Neural progenitor cell (in vitro differentiated cells): Measurements from ENCODE around the gene NRF1. TPM values are rescaled to one million over a fixed set of nuclear protein-coding genes. Genes with fewer than 3 reads are reported as not detected.
A peak's percentile ranks its signal among the peaks of the same experiment; 100 is the strongest.
"Not testable (repeated sequence)": the region's sequence is repeated elsewhere in the genome, so short reads cannot be mapped to it uniquely, and the experiment has no call there.

ENCODE experiments used
- DNase-seq: peaks from one replicate; pipeline ENCODE4 v3.0.0-alpha.2; 2016; ENCODE audit warnings: low spot score
- H2AFZ ChIP-seq: fragments of 200-600 bp; sonication (generic); replicated peaks from 2 replicates; pipeline ENCODE4 v1.6.1; 2016; ENCODE audit warnings: antibody characterized with exemption
- H3F3A ChIP-seq: fragments of 200-600 bp; sonication (generic); 2 replicates; pipeline ENCODE4 v1.6.1; 2016; ENCODE audit warnings: antibody characterized with exemption, low read depth
- H3K27ac ChIP-seq: fragments of 200-600 bp; sonication (generic); 2 replicates; pipeline ENCODE4 v1.5.1; 2016; ENCODE audit warnings: mild to moderate bottlenecking
- H3K27me3 ChIP-seq: fragments of 200-600 bp; sonication (generic); 2 replicates; pipeline ENCODE4 v1.6.1; 2016; ENCODE audit warnings: mild to moderate bottlenecking, moderate library complexity
- H3K36me3 ChIP-seq: fragments of 200-600 bp; sonication (generic); 2 replicates; pipeline ENCODE4 v1.5.1; 2016
- H3K4me1 ChIP-seq: fragments of 200-600 bp; sonication (generic); 2 replicates; pipeline ENCODE4 v1.6.1; 2016; ENCODE audit warnings: mixed run types
- H3K4me2 ChIP-seq: fragments of 200-600 bp; sonication (generic); 2 replicates; pipeline ENCODE4 v1.6.1; 2016
- H3K4me3 ChIP-seq: fragments of 200-600 bp; sonication (generic); 2 replicates; pipeline ENCODE4 v1.5.1; 2016
- H3K79me2 ChIP-seq: fragments of 200-600 bp; sonication (generic); 2 replicates; pipeline ENCODE4 v1.6.1; 2016; ENCODE audit warnings: low read depth
- H3K9ac ChIP-seq: fragments of 200-600 bp; sonication (generic); 2 replicates; pipeline ENCODE4 v1.6.1; 2016
- H3K9me3 ChIP-seq: fragments of 200-600 bp; sonication (generic); 2 replicates; pipeline ENCODE4 v1.5.1; 2016; ENCODE audit warnings: low read depth
- H4K20me1 ChIP-seq: fragments of 200-600 bp; sonication (generic); 2 replicates; pipeline ENCODE4 v1.6.1; 2016; ENCODE audit warnings: low read depth
- H3K27ac Mint-ChIP-seq: 3 replicates; pipeline ENCODE4 v1.8.0; 2021; ENCODE audit warnings: mixed read lengths
- H3K27me3 Mint-ChIP-seq: 2 replicates; pipeline ENCODE4 v1.8.0; 2022; ENCODE audit warnings: low read depth, mild to moderate bottlenecking, inconsistent platforms, moderate library complexity, mixed read lengths; ENCODE audit not compliant: insufficient read depth
- H3K36me3 Mint-ChIP-seq: 3 replicates; pipeline ENCODE4 v1.8.0; 2021; ENCODE audit warnings: mixed read lengths
- H3K4me1 Mint-ChIP-seq: 3 replicates; pipeline ENCODE4 v1.8.0; 2021; ENCODE audit warnings: mixed read lengths
- H3K4me3 Mint-ChIP-seq: 3 replicates; pipeline ENCODE4 v1.8.0; 2021; ENCODE audit warnings: mild to moderate bottlenecking, moderate library complexity, mixed read lengths
- H3K9me3 Mint-ChIP-seq: 3 replicates; pipeline ENCODE4 v1.8.0; 2020; ENCODE audit warnings: mixed read lengths
- CTCF ChIP-seq: fragments of 200-600 bp; sonication (generic); IDR thresholded peaks from 2 replicates; pipeline ENCODE4 v1.5.1; 2017; ENCODE audit warnings: antibody characterized with exemption, mild to moderate bottlenecking
- EZH2 ChIP-seq: fragments of 200-600 bp; sonication (generic); IDR thresholded peaks from 2 replicates; pipeline ENCODE4 v1.6.1; 2017; ENCODE audit warnings: antibody characterized with exemption, mild to moderate bottlenecking, moderate library complexity
- EZH2phosphoT487 ChIP-seq: fragments of 200-600 bp; sonication (generic); IDR thresholded peaks from 2 replicates; pipeline ENCODE4 v1.6.1; 2017; ENCODE audit warnings: antibody characterized with exemption
- total RNA-seq: library from RNA; depleted of rRNA; stranded (reverse); fragments of >200 nt; gene quantifications from 2 replicates; pipeline ENCODE4 v1.2.3, GENCODE V29; 2015; ENCODE audit warnings: low replicate concordance

The NRF1 gene
- 22.9 and 24.3 TPM in 2 replicates for total RNA-seq

DNA sequence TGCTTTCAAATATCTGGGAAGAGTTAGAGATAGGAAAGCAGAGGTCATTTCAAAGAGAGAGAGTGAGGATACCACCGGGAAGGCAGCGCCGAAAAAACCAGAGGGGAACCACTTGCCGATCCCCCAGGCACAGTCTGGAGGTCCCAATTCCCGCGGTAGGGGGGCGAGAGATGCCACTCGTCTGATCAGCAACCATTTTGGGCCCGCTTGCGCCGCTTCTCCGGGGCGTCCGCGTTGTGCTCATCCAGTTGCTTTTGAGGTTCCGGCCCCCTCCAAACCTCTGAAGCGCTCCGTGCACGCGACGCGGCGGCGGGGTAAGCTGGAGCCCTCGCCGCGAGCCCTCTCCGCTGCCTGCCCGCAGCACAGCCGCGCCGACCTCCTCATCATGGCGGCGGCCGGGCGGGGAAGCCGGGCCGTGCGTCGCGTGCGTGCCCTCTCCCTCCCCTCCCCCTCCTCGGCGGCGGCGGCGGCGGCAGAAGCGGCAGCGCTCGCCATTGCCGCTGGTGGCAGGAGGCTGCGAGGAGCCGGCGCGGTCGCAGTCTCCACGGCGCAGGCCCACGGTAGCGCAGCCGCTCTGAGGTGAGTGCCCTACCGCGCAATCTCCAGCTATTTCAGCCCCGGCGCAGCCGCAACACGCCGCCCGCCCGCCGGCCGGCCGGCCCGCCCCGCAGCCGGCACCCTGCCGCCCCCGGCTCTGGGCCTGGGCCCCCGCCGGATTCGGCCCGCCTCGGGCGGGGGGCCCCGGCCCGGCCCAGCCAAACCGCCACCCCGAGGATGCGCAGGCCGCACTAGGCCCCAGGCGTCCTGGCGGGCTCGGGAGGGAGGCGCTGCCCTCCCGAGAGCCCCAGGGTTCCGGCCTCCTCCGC is at the start of gene NRF1:
NRF1 (plus strand) TSS at position 475 of the 866 bp plus-strand sequence. CDS start 45,632 bp downstream, outside the sequence.
- Mint-ChIP-seq H3K4me3 (peak within 1 kb of the TSS; percentile 99), H3K9me3 (no peaks in the 10 kb centered on the region), H3K4me1 (peaks cover 39% of the 10 kb centered on the region), H3K27me3 (peaks cover 8% of the 10 kb centered on the region), H3K36me3 (peaks cover 30% of the 10 kb centered on the region), H3K27ac (peak within 1 kb of the TSS; percentile 99)
- Histone ChIP-seq H2AFZ (peak within 1 kb of the TSS; percentile 92), H3K9me3 (no peaks in the 10 kb centered on the region), H3K27ac (peak within 1 kb of the TSS; percentile 98), H3K4me2 (peak within 1 kb of the TSS; percentile 87), H3K4me1 (peaks cover 18% of the 10 kb centered on the region), H3K9ac (peak within 1 kb of the TSS; percentile 95), H3K27me3 (no peaks in the 10 kb centered on the region), H3K79me2 (peaks cover 75% of the 10 kb centered on the region), H3K36me3 (no peaks in the 10 kb centered on the region), H3F3A (peaks cover 7% of the 10 kb centered on the region), H3K4me3 (peak within 1 kb of the TSS; percentile 98), H4K20me1 (peaks cover 55% of the 10 kb centered on the region)
- TF ChIP-seq CTCF (no peak), EZH2 (no peak), EZH2phosphoT487 (no peak)
- DNase-seq = peak; percentile 96

GRCh38 chr7:129566323-129566722 is 45.2 kb upstream of the NRF1 start:
- H3K27ac ChIP-seq, H3K27me3 ChIP-seq, H3K4me3 ChIP-seq, H4K20me1 ChIP-seq, H3K4me3 Mint-ChIP-seq, H3K9ac ChIP-seq, H3K4me2 ChIP-seq, H3K4me1 ChIP-seq, H3K27ac Mint-ChIP-seq, H3K79me2 ChIP-seq, H3K9me3 ChIP-seq, H2AFZ ChIP-seq, H3F3A ChIP-seq, H3K36me3 ChIP-seq, H3K36me3 Mint-ChIP-seq, H3K27me3 Mint-ChIP-seq, DNase-seq, H3K4me1 Mint-ChIP-seq: not testable (repeated sequence)
- peaks cover 14% of the 10 kb centered on the region for H3K9me3 Mint-ChIP-seq

DNA sequence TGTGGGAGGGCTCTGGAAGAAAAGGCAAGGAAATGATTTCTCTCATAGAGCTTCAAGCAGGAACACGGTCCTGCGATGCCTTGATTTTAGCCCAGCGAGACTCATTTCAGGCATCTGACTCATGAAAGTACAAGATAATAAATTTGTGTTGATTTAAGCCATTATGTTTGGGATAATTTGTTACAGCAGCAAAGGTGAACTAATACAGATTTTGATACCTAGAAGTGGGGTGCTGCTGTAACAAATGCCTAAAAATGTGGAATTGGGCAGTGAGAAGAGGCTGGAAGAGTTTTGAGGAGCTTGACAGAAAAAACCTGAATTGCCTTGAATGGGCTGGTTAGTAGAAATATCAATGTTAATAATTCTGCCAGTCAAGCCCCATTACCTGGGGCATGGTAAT is 44.1 kb upstream of the NRF1 start:
- H3K79me2 ChIP-seq = no peaks in the 10 kb centered on the region
- no peak overlapping the region for H3K4me2 ChIP-seq
- Mint-ChIP-seq H3K9me3 (peaks cover 14% of the 10 kb centered on the region), H3K27ac (no peak overlapping the region), H3K4me1 (no peaks in the 10 kb centered on the region), H3K27me3 (no peaks in the 10 kb centered on the region), H3K36me3 (no peaks in the 10 kb centered on the region), H3K4me3 (no peak overlapping the region)
- DNase-seq = no peak
- TF ChIP-seq CTCF (no peak), EZH2phosphoT487 (no peak), EZH2 (no peak)
- no peaks in the 10 kb centered on the region for H3K4me1 ChIP-seq
- H2AFZ ChIP-seq = no peak overlapping the region
- H3K4me3 ChIP-seq = no peak overlapping the region
- H3F3A ChIP-seq = no peaks in the 10 kb centered on the region
- no peak overlapping the region for H3K9ac ChIP-seq
- no peak overlapping the region for H3K27ac ChIP-seq
- no peaks in the 10 kb centered on the region for H3K27me3 ChIP-seq
- H4K20me1 ChIP-seq = no peaks in the 10 kb centered on the region
- H3K9me3 ChIP-seq = no peaks in the 10 kb centered on the region
- no peaks in the 10 kb centered on the region for H3K36me3 ChIP-seq

- no peak for TF ChIP-seq CTCF
- no peak for TF ChIP-seq EZH2
- TF ChIP-seq EZH2phosphoT487 = no peak
- no peaks in the 10 kb centered on the region for H3F3A ChIP-seq
- no peaks in the 10 kb centered on the region for H3K4me1 ChIP-seq
- no peaks in the 10 kb centered on the region for H4K20me1 ChIP-seq
- no peak overlapping the region for H3K4me2 ChIP-seq
- Mint-ChIP-seq H3K27me3 (no peaks in the 10 kb centered on the region), H3K4me1 (peaks cover 4% of the 10 kb centered on the region), H3K27ac (no peak overlapping the region), H3K4me3 (no peak overlapping the region), H3K9me3 (peaks cover 14% of the 10 kb centered on the region), H3K36me3 (no peaks in the 10 kb centered on the region)
- no peak overlapping the region for H3K4me3 ChIP-seq
- H3K36me3 ChIP-seq = no peaks in the 10 kb centered on the region
- H3K9me3 ChIP-seq = no peaks in the 10 kb centered on the region
- no peak overlapping the region for H2AFZ ChIP-seq
- H3K79me2 ChIP-seq = no peaks in the 10 kb centered on the region
- H3K27me3 ChIP-seq = no peaks in the 10 kb centered on the region
- no peak for DNase-seq
- no peak overlapping the region for H3K27ac ChIP-seq
- no peak overlapping the region for H3K9ac ChIP-seq
Observed at GRCh38 chr7:129568240-129568639, 43.3 kb upstream of the NRF1 start.
